Measurements from ENCODE around the gene RASSF3. TPM values are rescaled to one million over a fixed set of nuclear protein-coding genes. Genes with fewer than 3 reads are reported as not detected.
A peak's percentile ranks its signal among the peaks of the same experiment; 100 is the strongest.

Gene RASSF3
- total RNA-seq, 1 donor from 2014 or later = 31.8 TPM

DNA sequence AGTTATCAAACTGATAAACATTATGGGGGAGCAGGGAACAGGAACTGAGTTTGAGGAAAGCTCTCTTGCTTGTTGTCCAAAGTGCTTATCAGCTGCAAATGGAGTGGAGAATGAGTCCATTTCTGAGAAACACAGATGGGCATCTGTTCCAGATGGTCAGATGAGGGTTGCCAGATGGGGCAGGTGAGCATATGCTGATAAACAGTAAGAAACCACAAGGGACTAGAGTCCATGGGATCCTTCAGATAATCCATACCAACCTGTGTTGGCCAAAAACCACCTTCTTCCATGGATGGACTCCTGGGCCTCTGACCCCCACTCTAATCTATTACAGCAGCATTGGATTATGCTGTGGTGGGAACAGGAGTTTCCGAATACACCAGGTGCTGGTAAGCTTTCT lies 110.6 kb downstream of the RASSF3 start:
- H3K27ac Mint-ChIP-seq = no peak overlapping the region
- H3K4me3 Mint-ChIP-seq = no peak overlapping the region
- no peak for DNase-seq (ENCODE audit: extremely low spot score, unreplicated experiment)
- H3K27me3 Mint-ChIP-seq = no peaks in the 10 kb centered on the region
- H3K4me1 Mint-ChIP-seq (ENCODE audit: unreplicated experiment) = no peaks in the 10 kb centered on the region
- TF ChIP-seq, protein P1, sequence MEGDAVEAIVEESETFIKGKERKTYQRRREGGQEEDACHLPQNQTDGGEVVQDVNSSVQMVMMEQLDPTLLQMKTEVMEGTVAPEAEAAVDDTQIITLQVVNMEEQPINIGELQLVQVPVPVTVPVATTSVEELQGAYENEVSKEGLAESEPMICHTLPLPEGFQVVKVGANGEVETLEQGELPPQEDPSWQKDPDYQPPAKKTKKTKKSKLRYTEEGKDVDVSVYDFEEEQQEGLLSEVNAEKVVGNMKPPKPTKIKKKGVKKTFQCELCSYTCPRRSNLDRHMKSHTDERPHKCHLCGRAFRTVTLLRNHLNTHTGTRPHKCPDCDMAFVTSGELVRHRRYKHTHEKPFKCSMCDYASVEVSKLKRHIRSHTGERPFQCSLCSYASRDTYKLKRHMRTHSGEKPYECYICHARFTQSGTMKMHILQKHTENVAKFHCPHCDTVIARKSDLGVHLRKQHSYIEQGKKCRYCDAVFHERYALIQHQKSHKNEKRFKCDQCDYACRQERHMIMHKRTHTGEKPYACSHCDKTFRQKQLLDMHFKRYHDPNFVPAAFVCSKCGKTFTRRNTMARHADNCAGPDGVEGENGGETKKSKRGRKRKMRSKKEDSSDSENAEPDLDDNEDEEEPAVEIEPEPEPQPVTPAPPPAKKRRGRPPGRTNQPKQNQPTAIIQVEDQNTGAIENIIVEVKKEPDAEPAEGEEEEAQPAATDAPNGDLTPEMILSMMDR (conservative IDR thresholded peaks at IDR 0.05) = no peak
- no peaks in the 10 kb centered on the region for H3K9me3 Mint-ChIP-seq
- H3K36me3 Mint-ChIP-seq = peaks cover 40% of the 10 kb centered on the region

GRCh38 chr12:64722835-64723234 lies 112.5 kb downstream of the RASSF3 start:
- Mint-ChIP-seq H3K27ac (no peak overlapping the region), H3K9me3 (no peaks in the 10 kb centered on the region), H3K36me3 (peaks cover 33% of the 10 kb centered on the region), H3K4me1 (ENCODE audit: unreplicated experiment) (no peaks in the 10 kb centered on the region), H3K4me3 (no peak overlapping the region), H3K27me3 (no peaks in the 10 kb centered on the region)
- no peak for DNase-seq (ENCODE audit: extremely low spot score, unreplicated experiment)
- TF ChIP-seq, protein P1 (conservative IDR thresholded peaks at IDR 0.05) = no peak

GRCh38 chr12:64723630-64724029 lies 113.3 kb downstream of the RASSF3 start:
- DNase-seq (ENCODE audit: extremely low spot score, unreplicated experiment) = no peak
- H3K27ac Mint-ChIP-seq = no peak overlapping the region
- H3K4me1 Mint-ChIP-seq (ENCODE audit: unreplicated experiment) = no peaks in the 10 kb centered on the region
- peaks cover 33% of the 10 kb centered on the region for H3K36me3 Mint-ChIP-seq
- H3K27me3 Mint-ChIP-seq = no peaks in the 10 kb centered on the region
- H3K9me3 Mint-ChIP-seq = no peaks in the 10 kb centered on the region
- TF ChIP-seq, protein P1 (conservative IDR thresholded peaks at IDR 0.05) = no peak
- no peak overlapping the region for H3K4me3 Mint-ChIP-seq

DNA sequence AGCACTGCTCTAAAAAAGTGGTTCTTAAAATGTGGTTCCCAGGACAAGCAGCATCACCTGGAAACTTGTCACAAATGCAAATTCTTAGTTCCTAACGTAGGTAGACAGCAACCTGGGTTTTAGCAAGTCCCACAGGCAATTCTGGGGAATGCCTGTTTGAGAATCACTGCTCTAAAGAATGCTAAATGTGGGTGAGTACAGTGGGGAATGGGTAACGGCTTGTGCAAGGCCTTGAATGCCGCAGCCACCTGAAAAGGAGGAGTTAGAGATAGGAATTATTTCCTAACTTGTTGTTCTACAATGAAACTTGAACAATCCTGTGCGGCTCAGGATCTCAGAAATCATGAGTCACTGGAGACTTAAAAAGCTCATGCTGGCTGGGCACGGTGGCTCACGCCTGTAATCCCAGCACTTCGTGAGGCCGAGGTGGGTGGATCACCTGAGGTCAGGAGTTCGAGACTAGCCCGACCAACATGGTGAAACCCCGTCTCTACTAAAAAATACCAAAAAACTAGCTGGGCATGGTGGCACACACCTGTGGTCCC lies 114.0 kb downstream of the RASSF3 start:
- Mint-ChIP-seq H3K27me3 (no peaks in the 10 kb centered on the region), H3K4me1 (ENCODE audit: unreplicated experiment) (no peaks in the 10 kb centered on the region), H3K9me3 (no peaks in the 10 kb centered on the region), H3K27ac (no peak overlapping the region), H3K36me3 (peaks cover 30% of the 10 kb centered on the region), H3K4me3 (no peak overlapping the region)
- TF ChIP-seq, protein P1 (conservative IDR thresholded peaks at IDR 0.05) = no peak
- no peak for DNase-seq (ENCODE audit: extremely low spot score, unreplicated experiment)

- DNase-seq (ENCODE audit: extremely low spot score, unreplicated experiment) = no peak
- TF ChIP-seq, protein P1 (conservative IDR thresholded peaks at IDR 0.05) = no peak
- no peaks in the 10 kb centered on the region for H3K9me3 Mint-ChIP-seq
- peaks cover 10% of the 10 kb centered on the region for H3K4me1 Mint-ChIP-seq (ENCODE audit: unreplicated experiment)
- H3K36me3 Mint-ChIP-seq = peaks cover 28% of the 10 kb centered on the region
- H3K27me3 Mint-ChIP-seq = no peaks in the 10 kb centered on the region
- H3K4me3 Mint-ChIP-seq = no peak overlapping the region
- peak overlapping the region; percentile 71 for H3K27ac Mint-ChIP-seq
Observed at GRCh38 chr12:64729909-64730587, 119.8 kb downstream of the RASSF3 start.
